ENCODE data around the gene RGS2.
A peak's percentile ranks its signal among the peaks of the same experiment; 100 is the strongest.

Gene RGS2

DNA sequence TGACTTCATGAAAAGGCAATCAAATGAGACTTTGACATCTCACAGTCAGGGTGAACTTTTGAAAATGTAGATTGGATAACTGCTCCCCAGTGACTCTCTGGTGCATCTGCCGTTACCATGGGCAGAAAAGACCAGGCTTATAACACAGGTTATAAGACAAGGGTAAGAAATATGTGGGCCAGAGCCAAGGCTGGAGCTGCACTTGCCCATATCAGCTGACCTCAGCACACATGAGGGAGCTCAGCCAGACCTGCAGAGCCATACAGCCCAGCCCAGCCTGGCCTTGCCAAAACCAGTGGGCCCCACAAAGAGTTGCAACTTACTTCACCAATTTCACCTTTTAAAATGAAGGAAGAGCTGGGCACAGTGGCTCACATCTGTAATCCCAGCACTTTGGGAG is 11.7 kb upstream of the RGS2 start:
- no peak for DNase-seq

DNA sequence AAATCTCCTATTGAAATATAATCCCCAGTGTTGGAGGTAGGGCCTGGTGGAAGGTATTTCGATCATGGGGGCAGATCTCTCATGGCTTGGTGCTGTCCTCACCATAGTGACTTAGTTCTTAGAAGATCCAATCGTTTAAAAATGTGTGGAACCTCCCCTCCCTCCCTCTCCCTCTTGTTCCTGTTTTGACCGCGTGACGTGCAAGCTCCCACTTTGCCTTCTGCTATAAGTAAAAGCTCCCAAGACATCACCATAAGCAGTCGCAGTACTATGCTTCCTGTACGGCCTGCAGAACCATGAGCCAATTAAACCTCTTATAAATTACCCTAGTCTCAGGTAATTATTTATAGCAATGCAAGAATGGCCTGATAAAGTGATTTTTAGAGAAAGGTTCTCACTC is 10.9 kb upstream of the RGS2 start:
- no peak for DNase-seq

DNA sequence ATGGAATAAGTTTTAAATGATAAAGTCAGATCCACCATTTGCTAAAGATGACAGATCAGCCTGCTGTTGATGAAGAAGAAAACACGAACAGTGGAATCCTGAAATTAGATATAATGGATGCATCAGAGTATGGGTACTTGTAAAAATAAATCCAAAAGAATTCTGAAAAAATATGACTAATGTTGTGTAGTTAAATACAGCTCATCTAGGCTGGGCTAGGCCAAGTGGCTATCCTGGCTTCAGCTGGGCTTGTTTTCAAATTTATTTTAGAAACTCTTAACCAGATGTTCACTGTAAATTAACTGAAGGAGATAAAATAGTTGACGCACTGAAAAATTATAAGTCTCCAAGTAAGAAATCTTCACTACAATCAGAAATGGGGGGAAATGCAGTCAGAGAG is 7.4 kb upstream of the RGS2 start:
- no peak for DNase-seq

DNA sequence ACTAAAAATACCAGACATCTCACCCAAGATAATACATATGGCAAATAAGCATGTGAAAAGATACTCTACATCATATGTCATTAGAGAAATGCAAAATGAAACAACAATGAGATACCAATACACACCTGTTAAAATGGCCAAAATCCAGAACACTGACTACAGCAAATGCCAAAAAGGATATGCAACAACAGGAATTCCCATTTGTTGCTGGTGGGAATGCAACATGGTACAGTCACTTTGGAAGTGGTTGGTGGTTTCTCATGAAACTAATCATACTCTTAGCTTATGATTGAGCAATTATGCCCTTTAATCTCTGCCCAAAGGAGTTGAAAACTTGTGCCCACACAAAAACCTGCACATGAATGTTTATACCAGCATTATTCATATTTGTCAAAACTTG is 6.4 kb upstream of the RGS2 start:
- no peak for DNase-seq

GRCh38 chr1:192803501-192803900 is 5.3 kb upstream of the RGS2 start:
- no peak for DNase-seq

DNA sequence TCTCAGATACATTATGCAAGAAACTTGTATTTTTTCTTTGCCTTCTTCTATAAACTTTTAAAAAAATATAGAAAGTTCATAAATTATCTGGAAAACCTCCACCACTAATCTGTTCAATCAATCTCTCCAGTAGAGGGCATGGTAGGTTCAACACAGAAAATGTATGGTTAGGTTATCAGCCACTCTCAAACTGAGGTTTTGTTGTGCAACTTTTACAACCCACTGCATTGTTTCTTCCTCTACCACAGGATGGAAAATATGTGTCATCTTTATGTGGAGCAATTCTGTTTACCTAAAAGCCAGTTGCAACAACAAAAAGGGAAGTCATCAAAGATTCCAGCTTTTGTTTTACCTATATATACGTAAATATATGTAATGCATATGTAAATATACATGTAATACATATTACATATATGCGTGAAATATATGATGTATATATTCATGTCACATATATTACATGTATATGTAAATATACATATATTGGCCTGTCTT is 3.0 kb upstream of the RGS2 start:
- DNase-seq: peak; percentile 11 to 31

DNA sequence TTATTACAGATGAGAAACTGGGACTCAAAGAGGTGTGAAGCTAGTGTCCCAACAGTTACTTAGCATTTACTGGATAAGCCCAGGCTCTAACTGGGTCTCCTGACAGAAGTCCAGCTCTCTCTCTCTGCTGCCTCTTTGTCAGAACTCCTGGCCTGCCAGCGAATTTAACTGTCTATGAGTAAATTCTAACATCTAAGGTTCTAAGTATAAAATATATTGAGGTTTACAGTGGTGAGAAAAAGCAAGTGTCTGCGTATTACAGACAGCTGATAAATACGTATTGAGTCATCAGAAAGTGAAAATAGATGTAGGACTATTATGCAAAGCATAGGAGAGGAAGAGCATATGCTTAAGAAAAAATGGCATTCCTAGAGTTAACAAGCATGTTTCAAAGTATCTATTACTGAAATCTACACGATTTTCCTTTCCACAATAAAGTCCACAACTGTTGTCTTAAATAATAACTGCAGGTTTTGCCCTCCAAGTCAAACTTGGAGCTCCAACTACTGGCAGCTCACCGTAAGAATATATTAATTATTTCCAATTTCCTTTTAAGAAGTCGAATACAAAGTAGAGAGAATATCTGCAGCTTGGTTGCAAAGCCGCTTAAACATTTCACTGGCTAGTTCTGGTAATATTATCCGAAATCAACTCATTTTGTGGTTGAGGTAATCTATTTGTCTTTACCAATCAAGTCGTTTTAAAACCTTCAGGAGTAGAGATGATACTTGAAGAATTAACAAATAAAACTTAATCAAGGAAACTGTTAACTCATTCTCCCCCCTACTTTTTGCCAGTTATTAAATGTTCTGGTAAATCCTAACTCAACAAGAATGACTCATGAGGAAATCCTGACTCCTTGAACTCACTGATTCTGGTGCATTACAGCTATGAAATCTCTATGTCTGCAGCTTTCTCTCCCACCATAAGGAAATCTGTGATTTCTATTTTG is 1.4 kb upstream of the RGS2 start:
- DNase-seq: peak in 1 of 2 donors; percentile 15

DNA sequence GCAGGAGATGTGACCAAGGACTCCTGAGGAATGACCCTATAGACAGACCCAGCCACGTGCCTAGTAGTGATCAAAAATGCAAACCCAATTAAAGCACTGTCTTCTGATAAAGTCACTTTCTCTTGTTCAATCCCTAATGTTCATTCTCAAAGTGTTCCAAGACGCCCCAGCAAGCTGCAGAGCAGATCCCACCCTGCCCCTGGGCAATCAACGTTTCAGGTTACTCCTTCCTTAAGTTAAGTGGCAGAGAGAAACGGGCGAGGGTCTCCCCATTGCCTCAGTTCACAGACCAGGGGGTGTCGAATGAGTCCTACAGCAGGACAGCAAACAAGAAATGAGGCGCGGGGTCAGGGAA is 699 bp upstream of the RGS2 start:
- no peak for DNase-seq

- DNase-seq: peak; percentile 35
These were observed 741 bp downstream of the RGS2 start for GRCh38 chr1:192809307-192810252.

DNA sequence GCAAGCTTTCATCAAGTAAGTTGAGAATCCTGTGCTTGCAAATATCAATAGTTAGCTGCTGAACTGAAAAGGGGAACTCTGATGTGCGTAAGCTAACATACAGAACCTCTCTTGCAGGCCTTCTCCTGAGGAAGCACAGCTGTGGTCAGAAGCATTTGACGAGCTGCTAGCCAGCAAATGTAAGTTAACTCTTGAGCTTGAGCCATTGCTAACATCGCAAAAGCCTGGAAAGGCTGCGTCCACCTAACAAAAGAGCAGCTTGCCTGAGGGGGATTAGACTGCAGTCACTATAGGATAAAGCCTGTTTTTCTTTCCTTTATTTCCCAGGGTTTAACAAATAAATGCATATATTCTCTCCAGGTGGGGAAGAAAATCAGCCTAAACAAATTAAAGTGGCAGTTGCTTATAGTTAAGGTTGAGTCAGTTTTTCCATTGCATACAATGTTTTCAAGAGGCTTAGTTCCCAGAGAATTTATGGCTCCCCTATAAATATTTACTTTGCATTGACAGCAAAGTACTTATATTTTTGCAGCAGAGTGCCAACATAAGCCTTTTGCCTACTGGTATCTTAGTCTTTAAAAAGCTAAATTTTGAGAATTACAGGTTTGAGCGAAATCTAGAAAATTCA is 1.5 kb downstream of the RGS2 start:
- DNase-seq: no peak

DNA sequence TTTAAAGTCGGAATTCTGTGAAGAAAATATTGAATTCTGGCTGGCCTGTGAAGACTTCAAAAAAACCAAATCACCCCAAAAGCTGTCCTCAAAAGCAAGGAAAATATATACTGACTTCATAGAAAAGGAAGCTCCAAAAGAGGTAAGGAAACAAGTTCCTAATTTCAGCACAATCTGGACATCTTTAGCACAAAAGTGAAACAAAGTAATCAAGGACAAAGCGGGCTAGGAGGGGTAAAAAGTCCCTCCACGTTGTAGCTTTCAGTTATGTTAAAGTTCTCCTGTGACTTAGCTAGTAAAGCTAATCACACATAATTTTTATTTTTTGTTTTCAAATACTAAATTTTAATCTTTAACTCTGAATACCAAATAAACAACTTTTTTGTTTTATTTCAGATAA is 2.2 kb downstream of the RGS2 start:
- no peak for DNase-seq

- no peak for DNase-seq
These were observed 2.9 kb downstream of the RGS2 start for GRCh38 chr1:192811594-192812239.

DNA sequence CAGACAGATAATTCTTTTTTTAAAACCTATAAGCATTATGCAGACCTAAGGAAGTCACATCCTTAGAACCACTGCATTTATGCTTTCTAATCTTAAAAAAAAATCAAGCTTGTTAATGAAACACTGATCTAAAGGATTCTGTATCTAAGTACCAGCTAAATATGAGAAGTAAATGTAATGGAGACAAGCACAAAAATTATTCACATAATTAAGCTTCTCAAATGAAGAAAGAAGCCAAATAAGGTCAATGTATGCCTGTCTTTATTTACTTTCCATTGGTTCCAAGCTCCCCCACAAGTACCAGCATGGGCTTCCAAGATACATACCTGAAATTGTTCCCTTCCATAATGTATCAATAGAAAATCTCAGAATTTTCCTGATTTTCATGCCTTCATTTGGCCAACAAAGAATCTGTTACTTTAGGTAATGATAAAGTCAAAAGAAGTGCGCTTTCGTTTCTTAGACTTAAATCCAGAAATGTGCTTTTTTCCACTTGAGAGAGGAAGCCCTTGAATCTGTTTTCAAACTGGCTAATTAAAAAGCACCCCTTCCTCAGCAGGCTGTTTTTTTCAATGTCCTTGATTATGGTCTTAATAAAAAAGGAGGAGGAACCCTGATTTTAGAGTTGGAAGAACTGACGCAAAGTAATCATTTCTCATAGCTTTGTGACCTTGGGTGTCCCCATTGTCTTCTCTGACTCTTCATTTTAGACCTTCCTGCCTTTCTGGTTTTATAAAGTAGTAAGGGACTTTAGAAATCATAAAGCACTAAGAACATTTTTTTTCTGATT is 3.8 kb downstream of the RGS2 start:
- no peak for DNase-seq

- no peak for DNase-seq
These were observed 6.0 kb downstream of the RGS2 start for GRCh38 chr1:192814805-192815204.

DNA sequence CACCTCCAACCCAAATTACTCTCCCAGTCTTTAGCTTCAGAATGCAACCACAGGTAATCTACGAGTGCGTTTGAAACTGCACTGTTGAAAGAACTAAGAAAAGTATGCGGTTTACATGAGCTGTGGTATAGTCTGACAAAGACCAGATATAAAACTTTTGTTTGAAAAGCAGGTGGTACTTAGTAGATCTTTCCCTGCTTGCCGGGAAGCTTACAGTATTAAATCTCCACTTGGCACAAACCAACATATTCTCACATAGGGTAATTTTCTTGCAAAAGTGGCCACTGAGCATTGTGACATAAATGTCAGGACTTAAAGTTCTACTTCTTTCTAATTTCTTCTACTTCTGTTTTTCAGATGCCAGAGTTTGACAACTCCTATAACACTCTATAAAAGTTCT is 8.4 kb downstream of the RGS2 start:
- DNase-seq: no peak

- DNase-seq: no peak
These were observed 12.5 kb downstream of the RGS2 start for GRCh38 chr1:192821296-192821695.

GRCh38 chr1:192824511-192824910 is 15.7 kb downstream of the RGS2 start:
- no peak for DNase-seq

GRCh38 chr1:192826791-192827546 is 18.1 kb downstream of the RGS2 start:
- DNase-seq: no peak

DNA sequence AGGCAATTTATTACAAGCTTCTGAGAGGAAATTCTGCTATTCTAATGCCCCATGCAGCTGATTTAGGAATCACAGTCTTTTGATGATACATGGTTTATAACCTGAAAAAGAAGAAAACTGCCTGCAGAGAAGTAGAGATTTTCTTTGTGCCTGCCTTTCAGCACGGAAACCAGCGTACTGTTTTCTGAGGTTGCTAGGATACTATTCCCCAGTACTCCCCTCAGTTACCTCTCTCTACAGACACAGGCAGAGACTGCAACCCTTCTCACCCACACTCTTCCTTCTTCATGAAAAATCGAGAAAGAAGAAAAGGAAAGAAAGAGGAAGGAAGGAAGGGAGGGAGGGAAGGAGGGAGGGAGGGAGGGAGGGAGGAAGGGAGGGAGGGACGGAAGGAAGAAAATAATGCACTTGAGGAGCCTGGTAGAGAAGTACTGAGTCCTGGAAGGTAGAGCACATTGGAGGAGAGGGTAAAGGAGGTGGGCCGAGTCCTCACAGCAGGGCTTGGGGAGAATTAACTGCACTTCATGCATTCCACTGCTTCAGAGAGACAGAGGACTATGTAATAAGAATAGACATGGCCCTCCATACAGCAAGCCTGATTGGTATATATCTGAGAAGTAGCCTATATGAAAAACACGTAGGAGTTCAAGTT is 21.9 kb downstream of the RGS2 start:
- DNase-seq: no peak

GRCh38 chr1:192831706-192832355 is 23.0 kb downstream of the RGS2 start:
- DNase-seq: no peak
